NB4 (cell line): ENCODE results near the gene MINDY4B.

Experiments used
- DNase-seq: peaks from one replicate; pipeline ENCODE4 v3.0.0; 2010; ENCODE audit warnings: low read depth
- H3K4me3 ChIP-seq: one replicate; pipeline ENCODE4 v1.5.1; 2011; ENCODE audit warnings: mild to moderate bottlenecking, low read depth, low read length, moderate library complexity
- MYC ChIP-seq: IDR thresholded peaks from 2 replicates; pipeline ENCODE4 v1.6.1; 2011; ENCODE audit warnings: low read depth, low read length
- POLR2A ChIP-seq: IDR thresholded peaks from 2 replicates; pipeline ENCODE4 v1.6.1; 2011; ENCODE audit warnings: mild to moderate bottlenecking; ENCODE audit not compliant: insufficient read length; ENCODE audit errors: extremely low read depth
- TF ChIP-seq, protein P1 (sequence below): IDR thresholded peaks from 2 replicates; pipeline ENCODE4 v1.6.1; 2011; ENCODE audit warnings: low read depth, low read length
- TF ChIP-seq, protein P2 (sequence below): IDR thresholded peaks from one replicate; pipeline ENCODE4 v1.5.1; 2012; ENCODE audit warnings: low read depth, low read length

MINDY4B gene

DNA sequence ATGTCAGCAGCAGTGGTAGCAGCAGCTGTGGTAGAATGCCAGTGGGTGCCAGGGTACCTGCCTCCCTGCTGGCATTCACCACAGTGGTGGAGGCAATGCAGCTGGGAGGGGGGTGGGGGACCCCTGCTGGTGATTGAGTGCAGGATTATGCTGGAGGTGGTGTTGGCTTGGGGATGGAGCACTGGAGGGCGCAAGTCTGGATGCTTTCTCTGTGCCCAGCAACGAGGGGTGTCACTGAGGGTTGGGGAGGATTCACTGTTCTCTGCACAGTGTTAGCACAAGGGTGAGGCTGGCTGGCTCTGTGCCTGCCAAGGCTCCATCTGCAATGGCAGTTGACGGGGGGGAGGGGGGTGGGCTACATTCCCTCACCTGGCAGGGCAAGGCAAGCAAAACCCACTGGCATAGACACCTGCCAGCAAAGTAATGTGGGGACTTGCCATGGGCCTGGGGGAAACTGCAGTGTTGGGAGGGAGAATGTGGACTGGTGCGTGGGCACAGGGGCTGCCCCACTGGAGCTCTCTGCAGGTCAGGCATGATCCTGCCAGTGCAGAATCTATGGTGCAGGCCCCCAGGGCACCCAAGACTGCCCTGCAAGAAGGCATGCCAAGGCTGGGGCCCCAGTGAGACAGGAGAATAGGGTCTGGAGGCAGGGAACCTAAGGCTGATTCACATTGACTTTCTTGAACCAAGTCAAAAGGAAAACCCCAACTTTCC is 64.3 kb downstream of the MINDY4B start:
- TF ChIP-seq, protein P1, sequence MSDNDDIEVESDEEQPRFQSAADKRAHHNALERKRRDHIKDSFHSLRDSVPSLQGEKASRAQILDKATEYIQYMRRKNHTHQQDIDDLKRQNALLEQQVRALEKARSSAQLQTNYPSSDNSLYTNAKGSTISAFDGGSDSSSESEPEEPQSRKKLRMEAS = no peak
- TF ChIP-seq, protein P2, sequence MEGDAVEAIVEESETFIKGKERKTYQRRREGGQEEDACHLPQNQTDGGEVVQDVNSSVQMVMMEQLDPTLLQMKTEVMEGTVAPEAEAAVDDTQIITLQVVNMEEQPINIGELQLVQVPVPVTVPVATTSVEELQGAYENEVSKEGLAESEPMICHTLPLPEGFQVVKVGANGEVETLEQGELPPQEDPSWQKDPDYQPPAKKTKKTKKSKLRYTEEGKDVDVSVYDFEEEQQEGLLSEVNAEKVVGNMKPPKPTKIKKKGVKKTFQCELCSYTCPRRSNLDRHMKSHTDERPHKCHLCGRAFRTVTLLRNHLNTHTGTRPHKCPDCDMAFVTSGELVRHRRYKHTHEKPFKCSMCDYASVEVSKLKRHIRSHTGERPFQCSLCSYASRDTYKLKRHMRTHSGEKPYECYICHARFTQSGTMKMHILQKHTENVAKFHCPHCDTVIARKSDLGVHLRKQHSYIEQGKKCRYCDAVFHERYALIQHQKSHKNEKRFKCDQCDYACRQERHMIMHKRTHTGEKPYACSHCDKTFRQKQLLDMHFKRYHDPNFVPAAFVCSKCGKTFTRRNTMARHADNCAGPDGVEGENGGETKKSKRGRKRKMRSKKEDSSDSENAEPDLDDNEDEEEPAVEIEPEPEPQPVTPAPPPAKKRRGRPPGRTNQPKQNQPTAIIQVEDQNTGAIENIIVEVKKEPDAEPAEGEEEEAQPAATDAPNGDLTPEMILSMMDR = peak; percentile 4
- DNase-seq = no peak
- no peak overlapping the region for H3K4me3 ChIP-seq

DNA sequence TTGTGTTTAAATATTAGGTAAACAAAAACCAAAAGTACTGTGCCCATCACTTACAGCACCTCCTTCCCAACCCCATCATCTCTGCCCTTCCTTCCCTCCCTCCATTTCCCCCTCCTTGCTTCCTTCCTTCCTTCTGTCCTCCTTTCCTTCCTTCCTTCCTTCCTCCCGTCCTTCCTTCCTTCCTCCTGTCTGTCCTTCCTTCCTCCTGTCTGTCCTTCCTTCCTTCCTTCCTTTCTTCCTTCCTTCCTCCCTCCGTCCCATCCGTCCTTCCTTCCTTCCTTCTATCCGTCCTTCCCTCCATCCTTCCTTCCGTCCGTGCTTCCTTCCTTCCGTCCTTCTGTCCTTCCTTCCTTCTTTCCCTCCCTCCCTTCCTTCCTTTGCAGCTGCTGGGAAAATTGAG is 74.5 kb downstream of the MINDY4B start:
- TF ChIP-seq, protein P1 = no peak
- TF ChIP-seq, protein P2 = no peak
- TF ChIP-seq POLR2A = no peak
- no peak for TF ChIP-seq MYC
- no peak overlapping the region for H3K4me3 ChIP-seq
- no peak for DNase-seq

DNA sequence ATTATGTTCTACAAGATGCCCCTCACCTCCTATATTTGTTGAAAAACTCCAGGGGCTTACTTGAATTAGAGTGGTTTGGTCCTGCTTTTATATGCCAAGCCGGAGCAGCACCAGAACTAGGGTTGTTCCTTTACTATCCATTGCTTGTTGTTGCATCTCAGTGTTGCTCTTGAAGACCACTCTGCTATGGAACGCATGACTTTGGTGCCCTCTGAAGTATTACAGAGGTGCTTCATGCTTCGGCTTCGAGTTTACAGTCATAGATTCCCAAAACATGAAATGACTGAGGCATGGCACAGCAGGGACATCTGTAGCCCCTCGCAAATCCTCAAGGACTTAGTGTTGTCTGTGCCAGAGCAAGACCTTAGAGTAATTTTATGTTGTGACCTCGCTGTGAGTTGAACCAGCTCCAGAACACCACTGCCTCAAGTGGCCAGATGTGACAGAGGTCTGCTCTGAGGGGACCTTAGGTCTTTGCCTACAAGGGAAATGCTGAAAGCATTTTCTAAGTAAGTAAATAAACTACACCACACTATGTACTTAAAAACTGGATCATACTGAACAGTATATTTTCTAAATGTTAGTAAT is 75.1 kb downstream of the MINDY4B start:
- TF ChIP-seq, protein P2 = peak; percentile 52
- TF ChIP-seq, protein P1 = no peak
- H3K4me3 ChIP-seq = no peak overlapping the region
- DNase-seq = peak; percentile 33

DNA sequence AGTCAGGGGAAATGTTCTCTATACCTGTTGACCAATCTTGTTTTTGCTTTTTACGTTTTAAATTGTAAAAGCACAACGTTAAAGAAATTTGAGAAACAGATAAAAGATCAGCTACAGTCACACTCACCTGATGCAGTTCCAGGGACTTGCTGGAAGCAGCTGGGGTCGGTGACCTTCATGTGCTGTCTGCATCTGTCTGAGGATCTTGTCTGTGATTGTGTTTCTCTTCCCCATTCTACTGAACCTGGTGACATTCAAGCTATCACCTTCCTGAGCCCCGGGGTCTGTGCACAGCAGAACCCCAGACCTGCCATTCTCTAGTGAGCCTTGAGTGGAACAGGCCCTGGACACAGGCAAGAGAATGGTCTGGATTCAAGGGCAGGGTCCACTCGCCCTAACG is 75.8 kb downstream of the MINDY4B start:
- no peak overlapping the region for H3K4me3 ChIP-seq
- TF ChIP-seq, protein P1 = no peak
- TF ChIP-seq MYC (no peak), POLR2A (no peak)
- TF ChIP-seq, protein P2 = no peak
- no peak for DNase-seq

DNA sequence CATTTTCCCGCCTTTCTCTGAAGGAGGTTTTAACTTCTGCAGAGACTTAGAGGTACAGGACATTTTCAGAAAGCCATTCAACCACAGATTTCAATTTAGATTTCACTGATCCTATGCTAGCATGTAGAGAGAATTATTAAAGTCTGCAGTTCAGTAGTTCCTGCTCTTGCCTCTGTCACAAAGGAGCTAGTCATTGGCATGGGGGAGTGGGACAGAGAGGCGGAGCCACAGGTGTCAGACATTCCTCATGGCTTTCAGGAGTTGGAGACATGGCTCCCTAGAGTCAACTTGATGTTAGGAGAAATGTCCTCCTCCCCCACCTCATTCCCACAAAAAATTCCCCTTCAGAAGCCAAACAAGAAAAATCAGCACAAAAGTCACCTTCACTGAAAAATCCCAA is 76.2 kb downstream of the MINDY4B start:
- no peak overlapping the region for H3K4me3 ChIP-seq
- TF ChIP-seq POLR2A = no peak
- TF ChIP-seq, protein P2 = no peak
- TF ChIP-seq, protein P1 = no peak
- no peak for TF ChIP-seq MYC
- no peak for DNase-seq
